CD4-positive, CD25-positive, alpha-beta regulatory T cell (primary cell): Measurements from ENCODE around the gene UNC45A. TPM values are rescaled to one million over a fixed set of nuclear protein-coding genes. Genes with fewer than 3 reads are reported as not detected.

Experiments used
- ATAC-seq, 2 donors: fragments of 150-1000 bp; cut with Tn5 transposase; one replicate each; pipeline ENCODE4 v1.10.0; 2021; ENCODE audit warnings: low read depth in 2 of 2, moderate number of reproducible peaks in 2 of 2, moderate library complexity in 1 of 2
- DNase-seq, 3 donors: peaks; one replicate each; pipeline versions ENCODE4 v3.0.0 to v3.0.0-alpha.2; 2012 to 2022; ENCODE audit warnings: mixed read lengths in 1 of 3
- H3K27ac ChIP-seq: one replicate; pipeline ENCODE4 v1.7.0; 2013; ENCODE audit warnings: mild to moderate bottlenecking, low read length; ENCODE audit not compliant: insufficient read depth, poor library complexity, severe bottlenecking
- H3K27me3 ChIP-seq: one replicate; pipeline ENCODE4 v1.7.0; 2013; ENCODE audit warnings: low read length; ENCODE audit not compliant: control insufficient read depth, insufficient read depth
- H3K36me3 ChIP-seq: one replicate; pipeline ENCODE4 v1.7.0; 2013; ENCODE audit warnings: mild to moderate bottlenecking, low read length, moderate library complexity; ENCODE audit not compliant: control insufficient read depth, insufficient read depth
- H3K4me1 ChIP-seq: 2 replicates; pipeline ENCODE4 v1.7.0; 2013; ENCODE audit warnings: mild to moderate bottlenecking, low read length; ENCODE audit not compliant: insufficient read depth, control insufficient read depth, poor library complexity, severe bottlenecking
- H3K4me3 ChIP-seq: one replicate; pipeline ENCODE4 v1.7.0; 2013; ENCODE audit warnings: low read depth, mild to moderate bottlenecking, low read length, moderate library complexity
- H3K9me3 ChIP-seq, 2 experiments: 1 replicate in 1 of 2; 2 replicates in 1 of 2; pipeline ENCODE4 v1.7.0; 2013; ENCODE audit warnings: low read length in 2 of 2, mild to moderate bottlenecking in 1 of 2, moderate library complexity in 1 of 2; ENCODE audit not compliant: control insufficient read depth in 2 of 2
- H3K27ac Mint-ChIP-seq, 3 donors: one replicate each; pipeline ENCODE4 v1.8.0; 2020 to 2022; ENCODE audit warnings: mild to moderate bottlenecking in 3 of 3, mixed read lengths in 3 of 3, moderate library complexity in 2 of 3
- H3K27me3 Mint-ChIP-seq: one replicate; pipeline ENCODE4 v1.8.0; 2022; ENCODE audit warnings: mild to moderate bottlenecking, mixed read lengths
- H3K36me3 Mint-ChIP-seq: one replicate; pipeline ENCODE4 v1.8.0; 2020; ENCODE audit warnings: mixed read lengths
- H3K4me1 Mint-ChIP-seq, 4 donors: one replicate each; pipeline ENCODE4 v1.8.0; 2020 to 2022; ENCODE audit warnings: mixed read lengths in 4 of 4, mild to moderate bottlenecking in 1 of 4
- H3K4me3 Mint-ChIP-seq, 4 donors: one replicate each; pipeline ENCODE4 v1.8.0; 2020 to 2022; ENCODE audit warnings: mild to moderate bottlenecking in 4 of 4, mixed read lengths in 4 of 4, moderate library complexity in 3 of 4
- H3K9me3 Mint-ChIP-seq, 7 donors: one replicate each; pipeline ENCODE4 v1.8.0; 2020 to 2022; ENCODE audit warnings: mixed read lengths in 7 of 7, mild to moderate bottlenecking in 3 of 7, moderate library complexity in 2 of 7
- polyA plus RNA-seq, 4 donors: library from polyadenylated mRNA; unstranded; fragments of 300-500 nt; fragmentation: Illumina TruSeq; gene quantifications; one replicate each; pipeline ENCODE4 v1.2.3, GENCODE V29; 2021
- total RNA-seq: library from RNA; stranded (reverse); gene quantifications from one replicate; pipeline ENCODE4 v1.2.3, GENCODE V29; 2022

The UNC45A gene
- total and polyA plus RNA-seq, 5 donors from 2014 or later = 45.4 to 65.9 (median 56.6) TPM

DNA sequence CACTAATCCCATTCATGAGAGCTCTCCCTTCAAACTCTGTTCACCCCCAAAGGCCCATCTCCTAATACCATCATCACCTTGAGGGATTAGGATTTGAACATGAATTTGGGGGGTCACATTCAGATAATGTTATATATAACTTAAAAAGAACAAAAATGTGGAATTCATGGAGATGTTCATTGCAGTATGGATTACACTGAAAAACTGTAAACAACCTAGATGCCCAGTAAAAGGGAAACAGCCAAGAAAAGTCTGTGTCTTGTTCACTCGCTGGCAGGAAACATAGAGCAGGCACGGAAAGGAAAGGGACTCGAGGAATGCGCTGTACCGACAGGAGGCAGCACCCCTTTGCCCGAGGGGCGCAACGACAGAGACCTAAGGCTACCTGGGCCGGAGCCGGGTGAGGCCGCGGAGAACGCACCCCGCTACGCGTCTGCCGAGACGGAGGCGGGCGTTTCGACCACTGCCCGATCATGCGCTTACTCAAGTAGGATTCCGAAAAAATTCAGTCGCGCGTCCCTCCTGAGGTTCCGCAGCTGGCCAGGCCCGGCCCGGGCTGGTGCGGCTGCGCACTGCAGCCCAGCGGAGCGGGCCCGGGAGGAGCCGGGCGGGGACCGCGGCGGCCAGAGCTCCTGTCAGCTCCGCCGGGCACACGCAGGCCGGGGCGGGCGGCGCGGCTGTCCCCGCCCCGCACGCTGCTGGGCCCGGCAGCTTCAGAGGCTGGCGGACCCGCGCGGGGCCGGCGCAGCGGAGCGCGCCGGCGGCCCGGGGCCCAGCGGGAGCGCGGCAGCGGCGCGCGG lies 32.8 kb upstream of the UNC45A start:
- DNase-seq = peak; percentile 59 to 84 (median 76)
- H3K36me3 ChIP-seq = peaks cover 19% of the 10 kb centered on the region
- H3K27me3 ChIP-seq = no peaks in the 10 kb centered on the region
- Mint-ChIP-seq H3K9me3 (peaks cover 0 to 3% (median 0%) of the 10 kb centered on the region in 7 donors), H3K4me3 (peak overlapping the region; percentile 89 to 94 (median 91)), H3K27ac (peak overlapping the region; percentile 92 to 95 (median 92)), H3K27me3 (no peaks in the 10 kb centered on the region), H3K36me3 (peaks cover 18% of the 10 kb centered on the region), H3K4me1 (peaks cover 4 to 34% (median 18%) of the 10 kb centered on the region in 4 donors)
- peak; percentile 71 to 73 for ATAC-seq
- H3K9me3 ChIP-seq = no peaks in the 10 kb centered on the region
- peak overlapping the region; percentile 39 for H3K4me3 ChIP-seq
- peaks cover 16% of the 10 kb centered on the region for H3K4me1 ChIP-seq
- H3K27ac ChIP-seq = peak overlapping the region; percentile 66

DNA sequence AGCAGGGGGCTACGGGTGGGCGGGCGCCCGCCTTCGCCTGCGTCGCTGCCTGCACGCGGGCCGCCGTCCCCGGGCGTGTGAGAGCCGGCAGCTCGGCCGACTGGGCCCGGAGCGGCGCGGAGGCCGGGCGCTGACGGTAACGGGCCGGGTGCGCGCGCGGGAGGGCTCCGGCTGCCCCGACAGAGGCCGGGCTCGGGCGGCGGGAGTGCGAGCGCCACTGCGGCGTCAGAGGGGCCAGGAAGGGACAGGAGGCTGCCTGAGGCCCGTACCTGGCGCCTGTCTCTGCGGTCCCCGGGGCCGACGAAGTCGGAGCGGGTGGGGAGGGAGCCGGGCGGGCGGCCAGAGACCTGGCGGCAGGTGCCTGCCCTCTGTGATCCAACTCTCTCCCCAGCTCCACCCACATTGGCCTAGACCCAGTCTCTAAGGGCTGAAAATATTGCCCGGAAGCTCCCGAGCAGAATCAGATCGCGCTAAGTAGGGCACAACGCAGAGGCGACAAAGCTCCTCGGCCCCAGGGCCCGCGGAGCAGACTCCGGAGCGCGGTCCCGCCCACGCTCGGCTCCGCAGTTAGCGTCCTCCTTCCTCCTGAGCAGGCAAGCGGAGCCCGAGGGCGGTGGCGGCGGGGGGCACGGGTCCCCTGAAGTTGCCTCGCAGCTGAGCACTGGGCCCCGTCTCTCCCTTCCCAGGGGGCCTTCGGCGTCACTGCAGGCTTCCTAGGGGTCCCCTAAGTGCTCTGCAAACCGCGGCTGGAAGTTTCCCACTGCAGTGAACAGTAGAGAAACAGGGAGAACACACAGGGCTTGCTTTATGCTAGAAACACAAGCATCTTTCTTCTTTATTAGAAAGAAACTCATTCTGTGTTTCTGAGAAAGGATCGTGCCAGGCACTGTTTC lies 32.0 kb upstream of the UNC45A start, which contains the start of gene MAN2A2:
Gene MAN2A2 (plus strand): TSS at position 463 of the 893 bp plus-strand sequence. CDS start 906 bp downstream, outside the sequence.
- Histone ChIP-seq H3K9me3 (no peaks in the 10 kb centered on the region), H3K36me3 (peaks cover 28% of the 10 kb centered on the region), H3K27ac (peak within 1 kb of the TSS; percentile 78), H3K27me3 (no peaks in the 10 kb centered on the region), H3K4me3 (peak within 1 kb of the TSS; percentile 62), H3K4me1 (peaks cover 16% of the 10 kb centered on the region)
- H3K4me3 Mint-ChIP-seq = peak within 1 kb of the TSS; percentile 89 to 94 (median 91)
- no peaks in the 10 kb centered on the region for H3K27me3 Mint-ChIP-seq
- H3K36me3 Mint-ChIP-seq = peaks cover 26% of the 10 kb centered on the region
- peaks cover 4 to 34% (median 18%) of the 10 kb centered on the region in 4 donors for H3K4me1 Mint-ChIP-seq
- peak; percentile 64 for ATAC-seq
- peaks cover 0 to 3% (median 0%) of the 10 kb centered on the region in 7 donors for H3K9me3 Mint-ChIP-seq
- DNase-seq = peak; percentile 45 to 88 (median 63)
- H3K27ac Mint-ChIP-seq = peak within 1 kb of the TSS; percentile 92 to 95 (median 92)

DNA sequence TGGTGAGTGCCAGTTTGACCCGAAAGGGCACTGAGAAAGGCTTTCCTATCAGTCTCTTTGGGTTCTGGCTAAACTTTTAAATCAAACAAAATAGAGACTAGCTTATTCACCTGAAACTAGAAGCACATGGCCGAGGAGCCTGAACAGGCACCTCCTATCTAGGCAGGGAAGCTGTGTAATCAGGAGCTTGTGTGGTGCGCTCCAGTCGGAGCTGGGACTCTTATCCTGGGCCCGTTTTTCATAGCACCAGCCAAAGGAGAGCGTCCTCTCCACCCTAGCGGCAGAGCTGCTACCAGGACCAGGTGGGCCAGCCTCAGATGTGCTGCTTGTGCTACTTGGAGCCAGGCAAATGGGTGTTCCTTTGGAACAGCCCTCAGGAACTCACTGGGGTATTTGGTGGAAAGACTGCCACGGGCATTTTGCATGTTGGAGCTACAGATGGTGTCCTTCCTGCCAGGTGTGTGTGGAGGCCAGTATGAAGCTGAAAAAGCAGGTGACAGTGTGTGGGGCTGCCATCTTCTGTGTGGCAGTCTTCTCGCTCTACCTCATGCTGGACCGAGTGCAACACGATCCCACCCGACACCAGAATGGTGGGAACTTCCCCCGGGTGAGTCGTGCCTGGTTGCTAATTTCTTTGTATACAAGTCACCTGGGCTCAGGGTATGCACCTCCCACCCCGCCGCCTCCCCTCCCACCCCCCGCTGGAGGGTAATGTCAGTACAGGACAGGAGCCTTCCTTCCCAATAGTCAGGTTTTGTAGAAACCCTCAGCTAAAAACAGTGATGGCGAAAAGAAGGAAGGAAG lies 31.1 kb upstream of the UNC45A start:
- Histone ChIP-seq H3K4me3 (peak overlapping the region; percentile 62), H3K4me1 (peaks cover 16% of the 10 kb centered on the region), H3K9me3 (no peaks in the 10 kb centered on the region), H3K36me3 (peaks cover 34% of the 10 kb centered on the region), H3K27me3 (no peaks in the 10 kb centered on the region), H3K27ac (peak overlapping the region; percentile 78)
- no peak for DNase-seq
- Mint-ChIP-seq H3K4me3 (peak overlapping the region; percentile 83 to 90 (median 86)), H3K4me1 (peaks cover 4 to 34% (median 18%) of the 10 kb centered on the region in 4 donors), H3K27ac (peak overlapping the region in 1 of 3 donors; percentile 69), H3K36me3 (peaks cover 27% of the 10 kb centered on the region), H3K27me3 (no peaks in the 10 kb centered on the region), H3K9me3 (peaks cover 0 to 1% (median 0%) of the 10 kb centered on the region in 7 donors)
- ATAC-seq = no peak

DNA sequence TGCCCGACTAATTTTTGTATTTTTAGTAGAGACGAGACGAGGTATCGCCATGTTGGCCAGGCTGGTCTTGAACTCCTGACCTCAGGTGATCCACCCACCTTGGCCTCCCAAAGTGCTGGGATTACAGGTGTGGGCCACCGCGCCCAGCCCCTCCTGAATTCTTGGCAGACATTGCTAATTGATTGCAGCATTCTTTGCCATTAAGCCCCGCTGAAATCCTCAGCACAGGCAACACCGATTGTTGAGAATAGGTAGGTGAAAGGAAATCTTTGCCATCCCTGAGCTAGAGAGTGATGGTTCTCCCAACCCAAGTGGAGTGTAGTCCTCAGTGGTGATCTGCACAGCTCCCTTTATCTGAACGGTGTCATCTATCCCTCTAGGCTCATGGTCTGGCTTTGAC lies 30.3 kb upstream of the UNC45A start:
- Histone ChIP-seq H3K27me3 (no peaks in the 10 kb centered on the region), H3K4me1 (peaks cover 16% of the 10 kb centered on the region), H3K36me3 (peaks cover 39% of the 10 kb centered on the region), H3K27ac (no peak overlapping the region), H3K9me3 (no peaks in the 10 kb centered on the region), H3K4me3 (no peak overlapping the region)
- peak overlapping the region; percentile 44 to 83 (median 68) for H3K4me3 Mint-ChIP-seq
- H3K27me3 Mint-ChIP-seq = no peaks in the 10 kb centered on the region
- H3K4me1 Mint-ChIP-seq = peaks cover 4 to 34% (median 17%) of the 10 kb centered on the region in 4 donors
- no peak overlapping the region for H3K27ac Mint-ChIP-seq
- peaks cover 0 to 1% (median 0%) of the 10 kb centered on the region in 7 donors for H3K9me3 Mint-ChIP-seq
- DNase-seq = no peak
- no peak for ATAC-seq
- peaks cover 27% of the 10 kb centered on the region for H3K36me3 Mint-ChIP-seq

DNA sequence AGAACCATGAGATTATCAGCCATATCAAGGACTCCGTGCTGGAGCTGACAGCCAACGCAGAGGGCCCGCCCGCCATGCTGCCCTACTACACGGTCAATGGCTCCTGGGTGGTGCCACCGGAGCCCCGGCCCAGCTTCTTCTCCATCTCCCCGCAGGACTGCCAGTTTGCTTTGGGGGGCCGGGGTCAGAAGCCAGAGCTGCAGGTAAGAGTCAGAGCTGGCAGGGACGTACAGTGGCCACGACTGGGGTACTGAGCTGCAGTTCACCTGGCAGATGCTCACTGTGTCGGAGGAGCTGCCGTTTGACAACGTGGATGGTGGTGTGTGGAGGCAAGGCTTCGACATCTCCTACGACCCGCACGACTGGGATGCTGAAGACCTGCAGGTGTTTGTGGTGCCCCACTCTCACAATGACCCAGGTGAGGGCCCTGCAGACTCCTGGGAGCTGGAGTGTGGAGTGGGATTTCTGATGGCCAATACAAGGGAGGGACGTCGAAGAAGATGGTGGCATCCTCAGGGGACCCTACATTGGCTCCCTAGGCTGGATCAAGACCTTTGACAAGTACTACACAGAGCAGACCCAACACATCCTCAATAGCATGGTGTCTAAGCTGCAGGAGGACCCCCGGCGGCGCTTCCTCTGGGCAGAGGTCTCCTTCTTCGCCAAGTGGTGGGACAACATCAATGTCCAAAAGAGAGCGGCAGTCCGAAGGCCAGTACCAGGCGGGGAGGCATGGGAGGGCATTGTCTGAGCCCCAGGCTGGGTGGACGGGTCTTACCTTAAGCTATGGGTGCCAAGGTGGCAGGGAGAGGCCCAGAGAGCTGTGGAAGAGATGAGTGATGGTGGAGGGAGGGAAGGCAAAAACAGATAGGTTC lies 29.5 kb upstream of the UNC45A start:
- DNase-seq = no peak
- Mint-ChIP-seq H3K4me1 (peaks cover 4 to 34% (median 17%) of the 10 kb centered on the region in 4 donors), H3K36me3 (peaks cover 27% of the 10 kb centered on the region), H3K27ac (peak overlapping the region in 1 of 3 donors; percentile 67), H3K27me3 (no peaks in the 10 kb centered on the region), H3K4me3 (peak overlapping the region in 2 of 4 donors; percentile 39 to 64), H3K9me3 (peaks cover 0 to 1% (median 0%) of the 10 kb centered on the region in 7 donors)
- no peak for ATAC-seq
- H3K27me3 ChIP-seq = no peaks in the 10 kb centered on the region
- H3K36me3 ChIP-seq = peaks cover 46% of the 10 kb centered on the region
- no peak overlapping the region for H3K27ac ChIP-seq
- no peak overlapping the region for H3K4me3 ChIP-seq
- no peaks in the 10 kb centered on the region for H3K9me3 ChIP-seq
- peaks cover 16% of the 10 kb centered on the region for H3K4me1 ChIP-seq

DNA sequence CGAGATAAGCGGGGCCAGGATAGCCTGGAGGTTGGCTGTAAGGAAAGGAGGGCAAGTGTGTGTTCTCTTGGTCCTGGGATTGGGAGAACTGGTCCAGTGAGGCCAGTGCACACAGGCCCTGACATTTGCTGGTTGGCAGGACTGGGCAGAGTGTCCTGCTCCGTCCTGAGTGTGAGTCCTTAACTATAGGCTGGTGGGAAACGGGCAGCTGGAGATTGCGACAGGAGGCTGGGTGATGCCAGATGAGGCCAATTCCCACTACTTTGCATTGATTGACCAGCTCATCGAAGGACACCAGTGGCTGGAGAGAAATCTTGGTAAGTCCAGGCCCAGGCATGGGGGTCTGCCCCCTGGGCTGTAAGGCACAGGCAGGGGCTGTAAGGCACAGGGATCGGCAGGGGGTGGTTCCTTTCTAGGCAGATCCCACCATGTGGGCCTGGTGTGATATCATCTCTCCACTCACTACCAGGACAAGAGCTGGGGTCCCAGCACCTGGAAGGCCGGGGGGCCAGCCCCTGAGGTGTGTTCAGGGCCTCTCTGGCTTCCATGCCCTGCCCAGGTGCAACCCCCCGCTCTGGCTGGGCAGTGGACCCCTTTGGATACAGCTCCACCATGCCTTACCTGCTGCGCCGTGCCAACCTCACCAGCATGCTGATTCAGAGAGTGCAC lies 28.8 kb upstream of the UNC45A start:
- DNase-seq (no peak), ATAC-seq (no peak)
- H3K27ac ChIP-seq = no peak overlapping the region
- H3K9me3 ChIP-seq = no peaks in the 10 kb centered on the region
- H3K36me3 ChIP-seq = peaks cover 53% of the 10 kb centered on the region
- H3K4me3 ChIP-seq = no peak overlapping the region
- peaks cover 16% of the 10 kb centered on the region for H3K4me1 ChIP-seq
- Mint-ChIP-seq H3K36me3 (peaks cover 27% of the 10 kb centered on the region), H3K4me3 (peak overlapping the region in 1 of 4 donors; percentile 44), H3K27ac (peak overlapping the region in 1 of 3 donors; percentile 67), H3K27me3 (no peaks in the 10 kb centered on the region), H3K4me1 (peaks cover 4 to 32% (median 17%) of the 10 kb centered on the region in 4 donors), H3K9me3 (peaks cover 0 to 1% (median 0%) of the 10 kb centered on the region in 7 donors)
- no peaks in the 10 kb centered on the region for H3K27me3 ChIP-seq
